NCI-H2081 treated with DMSO at 0.1 percent for 48 hours (cell line): Measurements from ENCODE around the gene CYB561A3.

ENCODE experiments used
- DNase-seq: peaks from one replicate; lab custom pipeline; 2025; lab: John Stamatoyannopoulos, UW

The CYB561A3 gene

GRCh38 chr11:61345170-61345610 lies 16.5 kb downstream of the CYB561A3 start:
- no peak for DNase-seq

GRCh38 chr11:61343792-61344745 lies 17.6 kb downstream of the CYB561A3 start:
- DNase-seq = no peak

DNA sequence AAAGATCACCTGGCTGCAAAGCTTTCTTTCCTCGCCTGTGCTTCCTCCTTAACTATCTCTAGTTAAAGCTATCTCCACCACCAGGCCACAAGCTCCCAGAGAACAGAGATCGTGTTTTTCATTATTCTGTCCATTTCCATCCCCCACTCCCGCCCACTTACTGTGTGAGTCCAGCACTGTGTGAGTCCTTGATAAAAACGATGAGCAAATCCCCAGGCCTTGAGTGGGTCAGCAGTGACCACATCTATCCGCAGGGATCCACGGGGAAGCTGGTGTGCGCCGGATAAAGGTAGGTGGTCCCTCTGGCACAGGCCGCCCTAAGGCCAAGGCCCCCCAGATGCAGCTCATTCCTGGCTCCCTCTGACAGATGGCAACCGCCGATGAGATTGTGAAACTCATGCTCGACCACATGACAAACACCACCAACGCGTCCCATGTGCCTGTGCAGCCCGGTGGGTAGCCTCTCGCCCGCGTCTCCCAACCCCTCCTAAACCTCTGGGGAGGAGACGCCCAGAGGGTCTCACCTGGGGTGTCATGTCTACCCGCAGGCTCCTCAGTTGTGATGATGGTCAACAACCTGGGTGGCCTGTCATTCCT lies 19.4 kb downstream of the CYB561A3 start:
- no peak for DNase-seq

- no peak for DNase-seq
These were observed 20.0 kb downstream of the CYB561A3 start for GRCh38 chr11:61341706-61342105.

- no peak for DNase-seq
These were observed 20.7 kb downstream of the CYB561A3 start for GRCh38 chr11:61340979-61341378.

- DNase-seq = no peak
These were observed 22.2 kb downstream of the CYB561A3 start for GRCh38 chr11:61339490-61339878.

DNA sequence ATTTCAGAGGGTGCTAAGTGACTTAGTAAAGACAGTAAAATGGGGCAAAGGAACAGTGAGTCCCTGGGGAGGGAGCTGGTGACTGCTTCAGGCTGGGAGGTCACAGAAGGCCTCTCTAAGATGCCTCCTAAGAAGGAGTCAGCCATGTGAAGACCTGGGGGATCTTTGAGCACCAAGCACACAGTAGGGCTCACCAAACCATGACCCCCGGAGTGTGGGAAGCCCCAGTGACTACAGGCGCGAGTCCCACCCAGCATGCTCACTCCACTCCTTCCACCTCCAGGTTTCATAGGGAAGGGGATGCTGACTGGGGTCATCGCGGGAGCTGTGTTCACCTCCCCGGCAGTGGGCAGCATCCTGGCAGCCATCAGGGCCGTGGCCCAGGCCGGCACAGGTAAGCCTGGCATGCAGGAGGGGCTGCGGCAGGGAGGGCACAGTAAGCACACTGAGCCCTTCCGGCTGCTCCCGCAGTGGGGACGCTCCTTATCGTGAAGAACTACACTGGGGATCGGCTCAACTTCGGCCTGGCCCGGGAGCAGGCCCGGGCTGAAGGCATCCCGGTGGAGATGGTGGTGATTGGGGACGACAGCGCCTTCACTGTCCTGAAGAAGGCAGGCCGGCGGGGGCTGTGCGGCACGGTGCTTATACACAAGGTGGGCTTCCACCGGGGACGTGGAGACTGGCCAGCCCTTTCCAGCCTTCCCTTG lies 22.7 kb downstream of the CYB561A3 start:
- no peak for DNase-seq

DNA sequence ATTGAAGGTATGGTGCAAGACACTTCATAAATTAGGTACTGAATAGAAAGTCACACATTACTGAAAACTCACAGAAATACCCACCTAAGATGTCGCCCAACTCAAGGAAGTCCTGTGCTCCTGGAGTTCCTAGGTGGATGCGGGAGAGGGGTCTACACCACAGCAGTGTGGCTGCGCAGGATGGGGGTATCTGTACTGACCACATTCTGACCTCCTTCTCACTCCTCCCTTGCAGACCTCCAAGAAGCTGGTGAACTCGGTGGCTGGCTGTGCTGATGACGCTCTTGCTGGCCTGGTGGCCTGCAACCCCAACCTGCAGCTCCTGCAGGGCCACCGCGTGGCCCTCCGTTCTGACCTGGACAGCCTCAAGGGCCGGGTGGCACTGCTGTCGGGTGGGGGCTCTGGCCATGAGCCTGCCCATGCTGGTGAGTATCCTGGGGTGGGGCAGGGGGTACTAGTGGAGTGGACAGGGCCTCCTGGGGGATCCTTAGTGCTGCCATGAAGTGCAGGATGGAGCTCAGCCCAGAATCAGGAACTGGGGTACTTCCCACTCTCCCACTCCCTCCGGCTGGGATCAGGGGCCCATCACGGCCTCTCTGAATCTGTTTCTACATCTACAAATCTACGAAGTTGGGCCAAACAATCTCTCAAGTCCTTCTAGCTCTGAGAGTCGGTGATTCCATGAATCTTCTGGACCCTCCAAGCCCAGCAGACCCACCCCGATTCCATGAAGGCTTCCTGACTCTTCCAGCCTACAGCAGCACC lies 23.8 kb downstream of the CYB561A3 start:
- no peak for DNase-seq

GRCh38 chr11:61336171-61336935 lies 25.3 kb downstream of the CYB561A3 start:
- DNase-seq = peak; percentile 72

DNA sequence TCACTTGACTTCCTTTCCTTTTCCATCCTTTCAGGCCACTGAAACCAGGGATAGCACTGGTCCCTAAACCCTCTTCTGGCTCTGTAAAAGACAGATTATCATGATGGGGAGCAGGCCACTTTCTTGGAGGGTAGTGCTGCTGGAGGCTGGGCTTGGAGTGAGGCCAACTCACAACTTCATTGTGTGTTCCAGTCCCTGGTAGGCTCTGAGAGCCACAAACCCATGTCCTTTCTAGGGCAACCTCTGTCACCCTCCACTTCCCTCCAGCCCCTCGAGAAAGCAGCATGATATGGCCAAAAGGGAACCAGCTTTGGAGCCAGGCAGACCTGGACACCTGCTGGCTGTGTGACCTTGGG lies 26.3 kb downstream of the CYB561A3 start:
- no peak for DNase-seq

GRCh38 chr11:61334434-61335354 lies 27.0 kb downstream of the CYB561A3 start:
- DNase-seq = no peak

DNA sequence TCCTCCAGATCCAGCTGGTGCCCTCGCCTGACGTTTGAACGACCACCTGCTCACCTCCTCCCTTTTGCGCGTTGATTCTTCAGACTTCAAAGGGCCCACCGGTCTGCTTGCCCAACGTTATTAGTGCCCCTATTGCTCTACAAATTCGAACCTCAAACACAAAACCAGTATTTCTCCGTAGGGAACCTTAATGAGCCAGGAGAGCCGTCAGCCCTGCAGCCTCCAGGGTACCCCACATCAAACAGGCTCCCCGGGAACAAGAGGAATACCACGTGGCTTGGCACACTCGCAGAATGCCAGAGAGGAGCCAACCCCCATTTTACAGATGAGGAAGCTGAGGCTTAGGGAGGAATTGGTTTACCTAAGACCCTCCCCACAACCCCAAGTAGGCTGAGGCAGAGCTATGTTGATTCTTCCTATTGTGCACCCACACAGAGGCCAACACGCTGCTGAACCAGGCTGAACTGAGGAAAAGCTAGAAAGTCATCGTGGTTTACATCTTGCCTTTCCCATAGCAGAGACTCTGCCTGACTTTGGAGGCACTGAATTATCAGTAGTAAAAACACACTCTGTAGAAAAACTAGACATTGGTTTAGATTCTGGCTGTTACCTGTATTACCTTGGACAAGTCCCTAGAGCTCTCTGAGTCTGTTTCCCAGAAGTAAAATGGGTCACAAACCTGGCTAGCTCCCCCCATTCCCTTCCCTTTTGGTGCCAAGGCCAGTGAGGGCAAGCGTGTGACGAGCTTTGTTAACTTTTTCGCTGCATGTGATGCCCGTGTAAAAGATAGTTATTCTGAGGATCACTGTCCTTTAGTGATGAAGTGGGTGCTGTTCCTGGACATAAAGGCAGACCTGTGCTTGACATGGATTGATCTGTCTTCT lies 27.9 kb downstream of the CYB561A3 start:
- DNase-seq = no peak

GRCh38 chr11:61332797-61333549 lies 28.7 kb downstream of the CYB561A3 start, which contains the start of the genes DDB1 and TKFC:
TSS of gene DDB1 (minus strand) at chr11:61333105. CDS start at chr11:61332968, 137 bp downstream.
TSS of gene TKFC (plus strand) at chr11:61333228. CDS start at chr11:61334729, 1,501 bp downstream.
- DNase-seq = peak; percentile 63

- no peak for DNase-seq
These were observed 29.3 kb downstream of the CYB561A3 start for GRCh38 chr11:61332281-61332796.

DNA sequence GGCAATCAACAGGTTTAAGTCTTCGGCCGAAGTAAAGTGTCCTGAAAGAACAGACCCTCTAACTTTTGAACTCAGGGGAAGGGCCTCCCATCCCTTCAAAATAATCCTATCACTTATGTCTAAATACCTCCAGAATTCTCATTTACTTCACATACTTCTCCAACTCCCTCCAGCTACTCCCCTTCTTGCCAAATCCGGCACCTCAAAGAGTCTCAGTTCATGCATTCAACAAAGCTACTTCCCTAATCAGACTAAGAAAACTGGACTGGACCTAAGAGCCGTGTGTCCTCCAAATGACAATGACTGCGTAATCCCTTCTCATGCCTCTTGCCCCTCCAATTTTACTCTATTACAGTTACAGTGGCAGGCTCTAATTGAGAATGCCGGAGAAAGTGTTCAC lies 30.0 kb downstream of the CYB561A3 start:
- DNase-seq = no peak

DNA sequence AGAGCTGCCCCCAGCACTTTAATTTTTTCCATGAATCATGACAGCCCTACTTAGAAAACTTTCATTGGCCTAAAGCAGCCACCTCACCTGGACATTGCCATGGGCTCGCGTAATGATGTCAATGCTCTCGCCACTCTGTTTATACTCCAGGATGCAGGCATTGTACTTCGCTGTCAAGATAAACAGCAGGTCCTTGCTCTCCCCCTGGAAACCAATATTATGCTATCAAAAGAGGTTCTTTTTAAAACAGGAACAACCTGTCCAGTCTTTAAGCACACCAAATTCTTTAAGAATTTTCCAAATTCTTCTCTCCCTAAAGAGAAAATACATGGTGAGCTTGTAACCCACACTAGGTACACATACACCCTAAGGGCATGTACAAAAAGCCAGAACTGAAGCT lies 31.8 kb downstream of the CYB561A3 start:
- DNase-seq = no peak

GRCh38 chr11:61328351-61328750 lies 33.3 kb downstream of the CYB561A3 start:
- DNase-seq = no peak

GRCh38 chr11:61327669-61328071 lies 34.0 kb downstream of the CYB561A3 start:
- DNase-seq = no peak
